GM18502 (cell line): ENCODE data around the gene PIK3C3.

Experiments
- ATAC-seq: cut with Tn5 transposase; IDR thresholded peaks from one replicate; pipeline ENCODE4 v1.9.1; 2021; ENCODE audit warnings: mild to moderate bottlenecking; ENCODE audit not compliant: unreplicated experiment, poor library complexity

The PIK3C3 gene

DNA sequence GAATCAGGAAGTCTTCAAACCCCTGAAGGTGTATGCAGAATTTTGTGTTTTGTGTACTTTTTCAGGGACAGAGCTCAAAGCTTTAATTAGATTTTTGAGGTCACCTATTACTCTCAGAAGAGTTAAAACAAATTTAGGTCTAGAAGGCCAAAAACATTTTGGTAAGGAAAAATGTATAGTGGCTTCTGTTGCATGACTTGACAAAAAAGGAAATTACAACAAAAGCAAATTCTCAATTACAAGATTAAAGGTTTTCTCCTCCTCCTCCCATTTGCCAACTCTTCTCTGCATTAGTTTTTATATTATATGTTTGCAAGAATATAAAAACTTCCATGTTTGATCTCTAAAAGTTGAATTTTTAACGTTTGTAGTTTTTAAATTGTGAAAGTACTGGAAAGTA is 4.0 kb downstream of the PIK3C3 start:
- no peak for ATAC-seq

DNA sequence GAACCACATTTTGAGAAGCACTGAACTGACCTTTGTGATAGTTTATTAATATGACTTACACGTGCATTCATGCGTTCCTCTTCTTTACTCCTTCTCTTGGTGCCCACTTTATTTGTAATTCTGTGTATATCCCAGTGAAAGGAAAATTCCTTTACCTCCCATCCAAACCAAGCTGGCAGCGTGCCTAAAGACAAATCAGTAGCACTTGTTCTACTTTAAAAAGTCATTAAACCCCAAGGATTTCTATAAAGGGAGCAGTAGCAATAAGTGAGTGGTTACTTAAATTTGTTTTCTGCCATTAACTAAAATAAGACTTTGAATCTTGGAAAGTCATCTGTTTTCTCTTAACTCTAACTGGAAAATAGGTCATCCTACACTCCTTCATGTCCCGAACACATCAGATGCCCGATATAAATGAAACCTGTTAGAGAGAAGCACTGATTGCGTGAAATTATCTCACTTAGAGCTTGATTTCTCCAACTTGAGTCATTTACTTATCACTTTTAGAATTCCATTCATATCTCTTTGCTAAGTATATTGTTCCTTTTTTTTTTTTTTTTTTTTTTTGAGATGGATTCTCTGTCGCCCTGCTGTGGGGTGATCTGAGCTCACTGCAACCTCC is 10.7 kb downstream of the PIK3C3 start:
- no peak for ATAC-seq

DNA sequence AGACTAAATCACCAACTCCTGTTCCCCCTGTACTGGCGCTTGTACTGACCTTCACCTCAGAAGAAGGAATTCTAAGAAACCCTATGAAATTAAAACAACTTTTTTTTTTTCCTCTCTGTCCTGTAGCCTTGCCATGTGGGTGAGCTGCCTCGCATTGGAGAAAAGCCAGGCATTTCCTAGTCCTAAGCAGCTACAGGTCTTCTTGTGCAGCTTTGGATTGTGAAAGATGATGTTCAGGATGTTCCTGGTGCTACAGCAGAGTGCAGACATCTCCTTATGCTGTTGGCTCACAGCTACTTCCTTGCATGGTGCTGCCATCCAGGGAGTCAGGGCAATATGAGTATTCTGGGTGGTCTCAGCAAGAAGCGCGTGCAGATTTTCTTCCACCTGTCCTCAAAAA is 11.9 kb downstream of the PIK3C3 start:
- no peak for ATAC-seq

DNA sequence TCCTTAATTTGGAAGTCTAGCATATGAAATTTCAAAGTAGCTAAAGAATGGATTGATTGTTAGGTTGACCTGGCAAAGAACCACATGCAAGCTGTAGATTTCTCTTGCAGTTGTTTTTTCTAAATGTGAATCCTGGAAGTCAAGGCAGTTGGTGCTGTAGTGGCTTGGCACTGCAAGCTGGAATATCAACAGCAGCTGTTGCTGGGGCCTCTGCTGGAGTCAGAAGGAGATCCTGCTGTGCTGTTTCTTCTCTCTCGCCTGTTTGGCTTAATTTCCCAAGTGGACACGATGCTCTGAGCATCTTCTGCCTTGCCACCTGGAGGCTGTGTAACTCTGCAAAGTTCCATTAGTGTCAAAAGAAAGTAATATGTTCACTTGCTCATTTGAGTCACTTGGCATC is 12.6 kb downstream of the PIK3C3 start:
- no peak for ATAC-seq

DNA sequence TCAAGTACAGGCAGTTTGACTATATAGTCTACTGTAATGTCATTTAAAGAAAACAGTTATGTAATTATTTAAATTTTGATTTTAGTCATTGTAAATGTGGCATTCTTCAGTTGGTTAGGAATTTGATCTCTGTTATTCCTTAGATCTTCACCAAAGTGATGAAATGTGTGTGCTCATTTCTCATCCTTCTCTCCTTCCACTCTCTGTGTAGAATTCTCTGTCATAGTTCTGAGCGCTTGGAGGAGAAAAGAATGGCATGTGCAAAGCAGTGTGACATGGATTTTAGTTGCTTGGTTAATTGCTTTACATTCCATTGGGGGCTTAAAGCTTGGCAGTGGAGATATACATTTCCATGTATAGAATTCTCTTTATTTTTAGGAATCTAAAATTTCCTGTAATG is 14.8 kb downstream of the PIK3C3 start:
- ATAC-seq: no peak

DNA sequence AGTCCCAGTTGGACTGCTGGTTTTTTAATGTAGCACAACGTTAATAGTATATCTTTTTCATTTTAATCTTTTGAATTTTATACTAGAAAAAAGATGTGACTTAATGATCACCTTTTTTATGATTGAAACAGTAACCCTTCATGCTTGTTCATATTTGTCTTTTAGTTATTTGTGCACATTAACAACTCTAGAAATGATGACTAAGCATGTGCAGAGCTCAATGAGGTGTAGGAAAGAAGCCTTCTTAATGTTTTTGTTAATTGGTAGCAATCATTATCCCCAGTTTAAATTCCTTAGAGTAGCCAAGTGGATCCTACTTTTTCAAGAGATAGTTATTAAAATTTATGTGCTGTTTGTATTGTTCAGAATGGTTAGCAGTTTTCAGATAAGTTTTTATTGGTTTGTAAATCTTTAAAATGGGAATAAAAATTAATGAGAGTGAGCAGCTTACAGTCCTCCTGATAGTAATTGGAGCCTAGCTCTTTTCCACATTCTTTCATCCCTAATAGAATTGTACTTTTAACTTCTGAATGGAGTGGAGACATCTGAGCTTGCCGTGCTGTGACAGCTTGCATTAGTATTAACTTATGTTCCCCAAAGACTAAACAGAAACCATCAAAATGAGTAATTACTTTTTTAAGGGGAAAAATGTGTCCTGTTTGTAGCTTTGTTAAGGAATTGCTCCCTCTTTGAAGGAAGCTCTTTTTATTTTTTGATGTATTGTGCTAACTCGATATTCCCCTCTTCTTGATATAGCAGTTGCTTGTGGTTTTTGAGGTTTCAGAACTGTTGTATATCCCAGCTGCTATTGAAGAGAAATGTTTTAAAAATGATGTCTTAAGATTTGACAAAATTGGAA is 17.3 kb downstream of the PIK3C3 start:
- ATAC-seq: peak; percentile 53

DNA sequence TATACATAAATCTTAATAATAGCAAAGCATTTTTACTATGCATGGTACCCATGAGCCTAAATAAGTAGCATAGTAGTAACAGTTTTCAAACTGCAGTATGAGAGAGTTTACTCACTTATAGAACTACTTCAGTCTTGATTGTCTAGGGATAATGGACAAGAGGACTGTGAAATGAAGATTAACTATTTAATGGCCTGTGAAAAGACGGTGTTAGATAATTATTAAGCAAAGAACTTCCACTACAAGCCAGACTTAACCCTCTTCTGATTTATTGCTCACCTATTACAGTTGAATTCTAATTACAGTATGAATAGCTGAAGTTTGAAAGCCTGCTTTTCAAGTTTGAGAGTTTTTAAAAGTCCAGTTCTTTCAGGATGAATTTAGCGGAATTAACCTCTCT is 18.9 kb downstream of the PIK3C3 start:
- no peak for ATAC-seq

DNA sequence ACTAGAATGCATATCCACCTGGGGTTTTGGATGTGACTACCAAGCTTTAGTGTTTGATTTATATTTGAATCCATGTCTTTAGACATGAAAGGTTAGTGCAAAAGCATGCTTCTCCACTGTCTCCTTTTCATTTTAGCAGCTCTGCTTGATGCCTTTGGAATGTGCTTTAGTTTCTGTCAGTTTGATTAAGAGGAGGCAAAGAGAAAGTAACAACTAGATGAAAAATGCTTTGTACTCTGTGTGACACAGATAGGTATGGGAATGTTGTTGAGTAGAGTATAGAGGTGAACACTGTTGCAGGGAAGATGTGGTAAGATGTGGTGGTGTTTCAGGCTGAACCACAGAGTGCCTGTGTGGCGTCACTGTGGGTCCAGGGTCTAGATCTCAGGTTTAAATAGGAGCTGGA is 19.8 kb downstream of the PIK3C3 start:
- no peak for ATAC-seq

DNA sequence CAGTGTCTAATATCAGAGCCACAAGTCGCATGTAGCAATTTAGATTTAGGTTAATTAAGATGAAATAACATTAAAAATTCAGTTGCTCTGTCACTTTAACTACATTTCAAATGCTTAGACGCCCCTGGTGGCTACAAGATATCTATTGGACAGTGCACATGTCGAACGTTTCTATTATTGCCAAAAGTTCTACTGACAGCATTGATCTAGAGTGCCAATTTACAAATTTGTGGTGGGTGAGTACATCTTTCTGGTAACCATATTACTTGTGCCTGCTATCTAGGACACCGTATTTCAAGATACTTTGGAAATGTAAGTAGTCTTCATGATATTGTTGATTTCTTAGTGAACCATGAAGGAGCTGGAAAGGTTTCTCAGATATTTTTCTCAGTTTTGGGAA is 20.2 kb downstream of the PIK3C3 start:
- ATAC-seq: no peak

DNA sequence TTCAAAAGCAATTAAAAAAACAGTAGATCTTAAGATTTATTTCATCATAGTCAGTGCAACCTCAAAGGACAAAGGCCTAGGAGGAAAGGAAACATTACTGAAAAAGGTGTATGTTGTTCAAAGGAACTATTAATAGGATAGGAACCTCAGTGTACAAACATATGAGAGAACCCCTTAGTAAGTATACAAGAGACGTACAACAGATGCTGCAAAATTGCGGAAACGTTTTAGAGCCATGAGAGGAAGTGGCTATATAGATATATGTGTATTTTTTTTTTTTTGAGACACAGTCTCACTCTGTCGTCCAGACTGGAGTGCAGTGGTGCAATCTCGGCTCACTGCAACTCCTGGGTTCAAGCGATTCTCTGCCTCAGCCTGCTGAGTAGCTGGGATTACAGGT is 22.2 kb downstream of the PIK3C3 start:
- no peak for ATAC-seq

DNA sequence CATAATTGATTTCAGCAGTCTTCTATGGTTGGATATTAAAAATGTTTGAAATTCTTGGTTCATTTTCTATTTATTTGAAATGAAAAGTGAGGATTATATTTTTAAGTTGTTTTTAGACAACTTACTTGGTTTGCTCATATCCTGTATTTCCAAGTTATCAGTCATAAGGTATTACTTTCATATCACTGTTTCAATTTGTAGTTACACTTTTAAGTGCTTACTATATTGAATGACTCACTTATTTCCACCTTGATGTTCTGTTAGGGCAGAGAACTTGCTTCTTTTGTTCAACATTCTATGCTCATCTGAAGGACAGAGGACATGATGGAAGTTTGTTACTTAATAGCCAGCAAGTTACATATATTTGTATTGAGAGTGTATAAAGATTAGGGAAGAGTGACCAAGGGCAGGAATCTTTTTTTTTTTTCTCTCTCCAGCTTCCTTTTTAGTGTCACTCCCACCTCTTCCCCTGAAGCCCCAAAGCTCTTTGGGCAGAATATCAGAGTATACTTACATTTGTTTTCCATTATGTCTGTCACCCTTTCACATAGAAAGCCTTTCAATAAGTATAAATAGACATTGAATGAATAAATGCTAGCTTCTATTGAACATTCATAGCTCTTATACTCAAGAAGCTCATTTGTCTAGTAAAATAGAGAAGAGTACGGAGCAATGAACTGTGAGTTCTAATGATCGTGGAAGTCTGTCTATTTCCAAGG is 28.1 kb downstream of the PIK3C3 start:
- peak; percentile 95 for ATAC-seq

DNA sequence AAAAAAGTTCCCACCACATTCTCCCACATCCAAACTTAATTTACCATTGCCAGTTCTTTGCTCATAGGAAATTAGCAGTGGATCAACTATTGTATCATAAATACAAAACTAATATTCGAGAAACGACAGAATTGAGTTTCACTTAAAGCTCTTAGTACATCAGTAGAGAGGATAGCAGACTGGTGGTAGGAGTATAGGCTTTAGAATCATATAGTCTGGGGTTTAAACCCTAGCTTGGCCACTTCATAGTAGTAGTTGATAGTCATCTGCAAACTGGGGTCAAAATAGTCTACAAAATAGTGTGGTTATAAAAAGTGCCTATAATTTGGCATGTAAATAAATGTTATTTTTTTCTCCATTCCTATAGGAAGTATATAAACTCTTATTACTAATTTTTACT is 30.9 kb downstream of the PIK3C3 start:
- ATAC-seq: no peak

DNA sequence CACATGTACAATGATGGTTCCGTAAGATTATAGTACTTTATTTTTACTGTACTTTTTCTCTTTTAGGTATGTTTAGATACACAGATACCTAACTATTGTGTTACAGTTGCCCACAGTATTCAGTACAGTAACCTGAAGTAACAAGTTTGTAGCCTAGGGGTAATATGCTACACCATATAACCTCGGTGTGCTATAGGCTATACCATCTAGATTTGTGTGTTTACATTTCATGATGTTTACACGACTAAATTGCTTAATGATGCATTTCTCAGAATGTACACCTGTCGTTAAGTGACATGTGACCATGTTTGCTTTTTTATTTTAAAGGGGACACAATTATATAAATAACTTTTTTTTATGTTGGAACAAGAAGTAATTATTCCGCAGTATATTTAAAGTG is 34.5 kb downstream of the PIK3C3 start:
- ATAC-seq: no peak

DNA sequence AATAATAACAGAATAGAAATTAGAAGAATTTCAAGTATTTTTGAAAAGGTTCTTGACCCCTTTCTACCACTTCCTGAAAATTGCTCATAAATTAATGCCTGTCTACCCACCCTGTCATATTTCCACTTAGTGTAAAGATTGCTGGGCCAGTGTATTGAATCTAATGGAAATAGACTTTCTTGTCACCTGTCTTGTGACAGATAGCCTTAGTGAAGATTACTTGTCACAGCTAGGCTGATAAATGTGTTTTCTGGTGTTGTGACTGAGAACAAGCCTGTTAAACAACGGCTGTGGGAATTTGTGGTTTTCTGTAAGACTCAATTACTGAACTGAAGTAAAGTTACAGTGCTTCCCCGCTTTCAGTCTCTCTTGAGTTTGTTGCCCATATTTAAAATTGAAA is 37.0 kb downstream of the PIK3C3 start:
- ATAC-seq: peak; percentile 65

DNA sequence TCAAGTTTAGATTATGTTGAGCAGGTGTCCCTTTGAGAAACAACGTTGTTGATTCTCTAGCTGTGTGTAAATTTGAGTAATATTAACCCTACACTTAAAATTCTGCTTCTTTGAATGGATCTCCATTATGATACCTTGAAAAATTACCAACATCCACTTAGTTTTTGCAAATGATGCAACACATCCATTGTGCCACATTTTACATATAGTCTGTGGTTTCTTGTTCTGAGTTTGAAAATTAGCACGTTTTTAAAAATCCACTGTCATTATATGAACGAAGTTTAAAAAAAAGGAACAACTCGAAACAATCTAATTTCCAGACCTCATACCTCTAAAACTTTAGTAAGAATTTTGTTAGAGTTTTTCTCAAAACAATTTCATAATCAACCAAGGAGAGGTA is 37.7 kb downstream of the PIK3C3 start:
- no peak for ATAC-seq

DNA sequence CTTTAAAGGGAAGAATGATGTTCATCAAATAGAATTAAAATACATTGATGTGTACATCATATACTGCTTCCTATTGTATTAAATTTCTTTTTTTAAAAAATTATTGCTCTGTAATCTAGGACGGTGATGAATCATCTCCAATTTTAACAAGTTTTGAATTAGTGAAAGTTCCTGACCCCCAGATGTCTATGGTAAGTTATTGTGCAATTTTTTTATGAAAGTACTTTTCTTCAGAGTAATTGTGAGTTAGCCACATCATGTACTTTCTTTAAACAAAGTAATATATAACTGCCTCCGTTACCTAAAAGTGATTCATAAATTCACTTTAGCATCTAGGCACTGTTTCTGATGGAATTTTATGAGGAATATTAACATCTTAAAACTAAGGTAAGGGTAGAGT is 38.1 kb downstream of the PIK3C3 start:
- ATAC-seq: no peak

DNA sequence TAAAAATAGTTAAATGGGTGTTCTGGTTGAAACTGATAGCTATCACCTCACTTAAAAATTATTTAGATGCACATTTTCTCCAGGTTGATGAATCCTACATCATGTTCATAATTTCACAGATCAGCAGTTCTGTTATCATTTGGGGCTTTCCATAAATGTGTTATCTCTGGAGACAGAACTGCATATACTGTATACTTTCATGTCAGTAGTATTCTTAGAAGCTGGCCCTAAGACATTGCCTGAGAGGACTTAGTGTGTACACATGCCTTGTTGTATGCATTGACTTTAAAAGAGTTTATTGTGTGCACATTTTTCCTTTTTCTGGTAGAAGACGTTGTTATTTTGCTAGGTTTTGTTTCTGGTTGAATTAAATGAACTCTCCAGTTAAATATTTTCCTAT is 41.0 kb downstream of the PIK3C3 start:
- ATAC-seq: no peak

DNA sequence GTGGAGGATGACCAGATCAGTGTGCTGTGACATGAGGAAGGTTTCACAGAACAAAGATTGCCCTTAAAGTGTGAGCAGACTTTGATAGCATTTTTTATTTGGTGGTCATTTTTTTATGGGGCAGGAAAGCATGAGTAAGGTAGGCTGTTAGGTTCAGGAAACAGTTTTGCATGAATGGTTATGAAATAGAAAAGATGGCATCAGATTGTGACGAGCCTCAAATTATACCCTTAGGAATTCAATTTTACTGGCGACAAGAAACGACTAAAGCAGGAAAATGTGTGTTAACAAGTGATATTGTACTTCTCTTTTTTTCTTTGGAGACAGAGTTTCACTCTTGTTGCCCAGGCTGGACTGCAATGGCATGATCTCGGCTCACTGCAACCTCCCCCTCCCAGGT is 44.7 kb downstream of the PIK3C3 start:
- ATAC-seq: no peak

DNA sequence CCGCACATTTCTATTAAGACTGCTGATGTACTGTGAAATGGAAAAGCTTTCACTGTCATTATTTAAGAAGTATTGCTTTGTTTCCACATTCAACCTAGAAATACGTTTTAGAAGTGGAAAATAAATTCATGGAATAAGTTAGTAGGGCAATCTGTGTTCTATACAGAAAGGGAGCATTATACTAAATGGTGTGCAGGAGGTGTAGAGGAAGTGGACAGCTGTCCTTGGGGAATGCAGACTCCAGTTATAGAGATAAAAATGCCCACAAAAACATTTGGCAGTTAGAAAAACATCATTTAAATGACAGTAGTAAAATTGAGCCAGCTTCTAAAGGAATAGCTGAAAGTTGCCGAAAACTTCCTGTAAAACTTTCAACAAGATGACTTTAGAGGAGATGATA is 46.8 kb downstream of the PIK3C3 start:
- ATAC-seq: no peak

DNA sequence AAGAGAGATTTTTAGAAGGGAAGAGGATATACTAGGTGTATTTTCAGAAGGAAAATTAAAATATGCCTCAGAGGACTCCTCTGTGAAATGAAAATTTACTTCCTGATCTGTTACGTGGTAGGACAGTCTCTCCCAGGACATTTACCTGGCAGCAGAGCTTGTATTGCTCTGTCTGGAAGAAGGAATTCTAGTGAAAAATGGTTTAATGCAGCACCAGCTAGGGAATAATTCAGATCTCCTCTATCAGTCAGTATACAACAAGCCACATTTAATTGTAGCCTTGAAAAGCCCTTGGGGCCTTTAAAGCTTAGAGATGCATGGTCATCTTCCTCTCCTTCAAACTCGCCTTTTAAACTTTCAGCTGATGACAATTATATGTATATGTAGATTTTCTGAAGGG is 49.6 kb downstream of the PIK3C3 start:
- ATAC-seq: no peak

DNA sequence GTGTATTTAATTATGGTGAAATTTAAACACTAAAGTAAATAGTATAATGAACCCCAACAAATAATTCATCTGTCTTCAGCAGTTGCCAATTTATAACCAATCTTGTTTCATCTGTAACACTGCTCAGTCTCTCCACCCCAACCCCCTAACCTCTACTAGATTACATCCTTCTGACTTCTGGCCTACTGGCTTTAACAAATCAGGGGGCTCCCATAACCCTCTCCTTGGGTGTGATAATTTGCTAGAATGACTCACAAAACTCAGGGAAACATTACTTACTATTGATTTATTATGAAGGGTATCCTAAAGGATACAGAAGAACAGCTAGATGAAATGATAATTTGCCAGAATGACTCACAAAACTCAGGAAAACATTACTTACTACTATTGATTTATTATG is 50.7 kb downstream of the PIK3C3 start:
- no peak for ATAC-seq
